ENCODE data around the gene FAM120B. TPM values are rescaled to one million over a fixed set of nuclear protein-coding genes. Genes with fewer than 3 reads are reported as not detected.

The FAM120B gene
- total and polyA plus RNA-seq, 4 donors = 5.5 to 38.5 (median 20.4) TPM

- DNase-seq = no peak
- H3K4me1 ChIP-seq (ENCODE audit: control insufficient read depth in 1 of 2, insufficient read depth in 2 of 2, low read length in 2 of 2) = no peaks in the 10 kb centered on the region
- no peak overlapping the region for H3K27ac ChIP-seq (ENCODE audit: low read depth in 1 of 2, low read length in 2 of 2)
- intact Hi-C loops (cut with DNase I) = no loop called here
- no peaks in the 10 kb centered on the region for H3K9me3 ChIP-seq (ENCODE audit: control insufficient read depth, low read length)
- no peaks in the 10 kb centered on the region for H3K27me3 ChIP-seq (ENCODE audit: control insufficient read depth in 1 of 2, insufficient read depth in 2 of 2, low read length in 1 of 2)
- no peak for ATAC-seq (ENCODE audit: low FRiP score)
- 96% methylated on average over 5 of the region's 5 CpGs for WGBS, 2 donors
- peaks cover 0 to 3% of the 10 kb centered on the region in 2 donors for H3K36me3 ChIP-seq (ENCODE audit: control insufficient read depth in 1 of 2, insufficient read depth in 2 of 2, low read length in 1 of 2)
- no peak overlapping the region for H3K4me3 ChIP-seq (ENCODE audit: low read length in 2 of 2)
Measured at GRCh38 chr6:170363255-170363654, 56.7 kb downstream of the FAM120B start.

- no peak for ATAC-seq (ENCODE audit: low FRiP score)
- no peak overlapping the region for H3K4me3 ChIP-seq (ENCODE audit: low read length in 2 of 2)
Measured at GRCh38 chr6:170365121-170365520, 58.6 kb downstream of the FAM120B start.

GRCh38 chr6:170365593-170365992 lies 59.0 kb downstream of the FAM120B start:
- Histone ChIP-seq H3K27me3 (ENCODE audit: control insufficient read depth in 1 of 2, insufficient read depth in 2 of 2, low read length in 1 of 2) (no peaks in the 10 kb centered on the region), H3K36me3 (ENCODE audit: control insufficient read depth in 1 of 2, insufficient read depth in 2 of 2, low read length in 1 of 2) (peaks cover 0 to 2% of the 10 kb centered on the region in 2 donors), H3K27ac (ENCODE audit: low read depth in 1 of 2, low read length in 2 of 2) (no peak overlapping the region), H3K4me3 (ENCODE audit: low read length in 2 of 2) (no peak overlapping the region), H3K4me1 (ENCODE audit: control insufficient read depth in 1 of 2, insufficient read depth in 2 of 2, low read length in 2 of 2) (no peaks in the 10 kb centered on the region), H3K9me3 (ENCODE audit: control insufficient read depth, low read length) (no peaks in the 10 kb centered on the region)
- 49 to 60% methylated on average over 7 of the region's 7 CpGs for WGBS, 2 donors
- ATAC-seq (ENCODE audit: low FRiP score) (no peak), DNase-seq (no peak)
- intact Hi-C loops (cut with DNase I) = no loop called here

More at GRCh38 chr6:170365121-170365520, 58.6 kb downstream of the FAM120B start:
- no peak overlapping the region for H3K27ac ChIP-seq (ENCODE audit: low read depth in 1 of 2, low read length in 2 of 2)
- H3K36me3 ChIP-seq (ENCODE audit: control insufficient read depth in 1 of 2, insufficient read depth in 2 of 2, low read length in 1 of 2) = peaks cover 0 to 2% of the 10 kb centered on the region in 2 donors
- 94 to 97% methylated on average over 4 of the region's 4 CpGs for WGBS, 2 donors
- no peaks in the 10 kb centered on the region for H3K9me3 ChIP-seq (ENCODE audit: control insufficient read depth, low read length)
- intact Hi-C loops (cut with DNase I) = no loop called here
- no peaks in the 10 kb centered on the region for H3K4me1 ChIP-seq (ENCODE audit: control insufficient read depth in 1 of 2, insufficient read depth in 2 of 2, low read length in 2 of 2)
- DNase-seq = no peak
- no peaks in the 10 kb centered on the region for H3K27me3 ChIP-seq (ENCODE audit: control insufficient read depth in 1 of 2, insufficient read depth in 2 of 2, low read length in 1 of 2)

- Histone ChIP-seq H3K4me1 (ENCODE audit: control insufficient read depth in 1 of 2, insufficient read depth in 2 of 2, low read length in 2 of 2) (no peaks in the 10 kb centered on the region), H3K36me3 (ENCODE audit: control insufficient read depth in 1 of 2, insufficient read depth in 2 of 2, low read length in 1 of 2) (peaks cover 0 to 2% of the 10 kb centered on the region in 2 donors), H3K4me3 (ENCODE audit: low read length in 2 of 2) (no peak overlapping the region), H3K27me3 (ENCODE audit: control insufficient read depth in 1 of 2, insufficient read depth in 2 of 2, low read length in 1 of 2) (no peaks in the 10 kb centered on the region), H3K9me3 (ENCODE audit: control insufficient read depth, low read length) (no peaks in the 10 kb centered on the region), H3K27ac (ENCODE audit: low read depth in 1 of 2, low read length in 2 of 2) (no peak overlapping the region)
- ATAC-seq (ENCODE audit: low FRiP score) (no peak), DNase-seq (no peak)
- WGBS, 2 donors = 53 to 68% methylated on average over 11 of the region's 11 CpGs
- intact Hi-C loops (cut with DNase I) = no loop called here
Measured at GRCh38 chr6:170366248-170366960, 59.8 kb downstream of the FAM120B start.

- Histone ChIP-seq H3K36me3 (ENCODE audit: control insufficient read depth in 1 of 2, insufficient read depth in 2 of 2, low read length in 1 of 2) (peaks cover 0 to 2% of the 10 kb centered on the region in 2 donors), H3K4me1 (ENCODE audit: control insufficient read depth in 1 of 2, insufficient read depth in 2 of 2, low read length in 2 of 2) (no peaks in the 10 kb centered on the region), H3K9me3 (ENCODE audit: control insufficient read depth, low read length) (no peaks in the 10 kb centered on the region), H3K27ac (ENCODE audit: low read depth in 1 of 2, low read length in 2 of 2) (no peak overlapping the region), H3K4me3 (ENCODE audit: low read length in 2 of 2) (no peak overlapping the region), H3K27me3 (ENCODE audit: control insufficient read depth in 1 of 2, insufficient read depth in 2 of 2, low read length in 1 of 2) (no peaks in the 10 kb centered on the region)
- 57 to 66% methylated on average over 10 of the region's 10 CpGs for WGBS, 2 donors
- no peak for DNase-seq
- intact Hi-C loops (cut with DNase I) = no loop called here
- ATAC-seq (ENCODE audit: low FRiP score) = no peak
Measured at GRCh38 chr6:170367241-170367640, 60.7 kb downstream of the FAM120B start.

- Histone ChIP-seq H3K27ac (ENCODE audit: low read depth in 1 of 2, low read length in 2 of 2) (no peak overlapping the region), H3K27me3 (ENCODE audit: control insufficient read depth in 1 of 2, insufficient read depth in 2 of 2, low read length in 1 of 2) (no peaks in the 10 kb centered on the region), H3K9me3 (ENCODE audit: control insufficient read depth, low read length) (no peaks in the 10 kb centered on the region), H3K4me1 (ENCODE audit: control insufficient read depth in 1 of 2, insufficient read depth in 2 of 2, low read length in 2 of 2) (no peaks in the 10 kb centered on the region), H3K36me3 (ENCODE audit: control insufficient read depth in 1 of 2, insufficient read depth in 2 of 2, low read length in 1 of 2) (peaks cover 0 to 2% of the 10 kb centered on the region in 2 donors), H3K4me3 (ENCODE audit: low read length in 2 of 2) (no peak overlapping the region)
- WGBS, 2 donors = 62 to 68% methylated on average over 2 of the region's 2 CpGs
- no peak for ATAC-seq (ENCODE audit: low FRiP score)
- DNase-seq = no peak
- intact Hi-C loops (cut with DNase I) = no loop called here
Measured at GRCh38 chr6:170368544-170368943, 62.0 kb downstream of the FAM120B start.

- H3K27ac ChIP-seq (ENCODE audit: low read depth in 1 of 2, low read length in 2 of 2) = no peak overlapping the region
- ATAC-seq (ENCODE audit: low FRiP score) (no peak), DNase-seq (no peak)
- 86% methylated on average over 5 of the region's 5 CpGs for whole genome bisulfite sequencing, 2 donors
- H3K36me3 ChIP-seq (ENCODE audit: control insufficient read depth in 1 of 2, insufficient read depth in 2 of 2, low read length in 1 of 2) = peaks cover 0 to 2% of the 10 kb centered on the region in 2 donors
- H3K9me3 ChIP-seq (ENCODE audit: control insufficient read depth, low read length) = no peaks in the 10 kb centered on the region
- no peaks in the 10 kb centered on the region for H3K4me1 ChIP-seq (ENCODE audit: control insufficient read depth in 1 of 2, insufficient read depth in 2 of 2, low read length in 2 of 2)
- no peak overlapping the region for H3K4me3 ChIP-seq (ENCODE audit: low read length in 2 of 2)
- H3K27me3 ChIP-seq (ENCODE audit: control insufficient read depth in 1 of 2, insufficient read depth in 2 of 2, low read length in 1 of 2) = no peaks in the 10 kb centered on the region
- intact Hi-C loops (cut with DNase I) = no loop called here
Measured at GRCh38 chr6:170369403-170369802, 62.8 kb downstream of the FAM120B start.

GRCh38 chr6:170370416-170370815 lies 63.9 kb downstream of the FAM120B start:
- H3K9me3 ChIP-seq (ENCODE audit: control insufficient read depth, low read length) = no peaks in the 10 kb centered on the region
- no peak overlapping the region for H3K4me3 ChIP-seq (ENCODE audit: low read length in 2 of 2)
- intact Hi-C loops (cut with DNase I) = no loop called here
- 87 to 90% methylated on average over 6 of the region's 6 CpGs for WGBS, 2 donors
- no peaks in the 10 kb centered on the region for H3K36me3 ChIP-seq (ENCODE audit: control insufficient read depth in 1 of 2, insufficient read depth in 2 of 2, low read length in 1 of 2)
- H3K27ac ChIP-seq (ENCODE audit: low read depth in 1 of 2, low read length in 2 of 2) = no peak overlapping the region
- no peak for DNase-seq
- ATAC-seq (ENCODE audit: low FRiP score) = no peak
- no peaks in the 10 kb centered on the region for H3K27me3 ChIP-seq (ENCODE audit: control insufficient read depth in 1 of 2, insufficient read depth in 2 of 2, low read length in 1 of 2)
- no peaks in the 10 kb centered on the region for H3K4me1 ChIP-seq (ENCODE audit: control insufficient read depth in 1 of 2, insufficient read depth in 2 of 2, low read length in 2 of 2)

- no peak overlapping the region for H3K27ac ChIP-seq (ENCODE audit: low read depth in 1 of 2, low read length in 2 of 2)
- no peaks in the 10 kb centered on the region for H3K27me3 ChIP-seq (ENCODE audit: control insufficient read depth in 1 of 2, insufficient read depth in 2 of 2, low read length in 1 of 2)
- H3K9me3 ChIP-seq (ENCODE audit: control insufficient read depth, low read length) = no peaks in the 10 kb centered on the region
- H3K36me3 ChIP-seq (ENCODE audit: control insufficient read depth in 1 of 2, insufficient read depth in 2 of 2, low read length in 1 of 2) = no peaks in the 10 kb centered on the region
- no peak for DNase-seq
- no peak overlapping the region for H3K4me3 ChIP-seq (ENCODE audit: low read length in 2 of 2)
- H3K4me1 ChIP-seq (ENCODE audit: control insufficient read depth in 1 of 2, insufficient read depth in 2 of 2, low read length in 2 of 2) = no peaks in the 10 kb centered on the region
- intact Hi-C loops (cut with DNase I) = no loop called here
- WGBS, 2 donors = 57 to 69% methylated on average over 4 of the region's 4 CpGs
- ATAC-seq (ENCODE audit: low FRiP score) = no peak
Measured at GRCh38 chr6:170371080-170371479, 64.5 kb downstream of the FAM120B start.

Measured in aorta (tissue), 5 donors.